HG02938 (cell line): ENCODE data around the gene CAPN11.
"Not testable (repeated sequence)": the region's sequence is repeated elsewhere in the genome, so short reads cannot be mapped to it uniquely, and the experiment has no call there.

Experiments
- ATAC-seq: cut with Tn5 transposase; IDR thresholded peaks from one replicate; pipeline ENCODE4 v1.9.1; 2021; ENCODE audit warnings: mild to moderate bottlenecking, moderate library complexity; ENCODE audit not compliant: unreplicated experiment

The CAPN11 gene

GRCh38 chr6:44225579-44226325 is 67.1 kb downstream of the CAPN11 start:
- ATAC-seq: no peak

GRCh38 chr6:44226368-44227147 is 67.9 kb downstream of the CAPN11 start:
- no peak for ATAC-seq

- no peak for ATAC-seq
Observed at GRCh38 chr6:44227148-44227793, 68.7 kb downstream of the CAPN11 start.

GRCh38 chr6:44228031-44228430 is 69.4 kb downstream of the CAPN11 start:
- no peak for ATAC-seq

- ATAC-seq: no peak
Observed at GRCh38 chr6:44228433-44228832, 69.8 kb downstream of the CAPN11 start.

GRCh38 chr6:44228836-44229235 is 70.2 kb downstream of the CAPN11 start:
- no peak for ATAC-seq

- no peak for ATAC-seq
Observed at GRCh38 chr6:44229376-44230033, 70.9 kb downstream of the CAPN11 start.

GRCh38 chr6:44230034-44230675 is 71.5 kb downstream of the CAPN11 start:
- no peak for ATAC-seq

GRCh38 chr6:44231426-44231825 is 72.8 kb downstream of the CAPN11 start:
- not testable (repeated sequence) for ATAC-seq

- ATAC-seq: no peak
Observed at GRCh38 chr6:44232676-44233566, 74.3 kb downstream of the CAPN11 start.

GRCh38 chr6:44233567-44234100 is 75.0 kb downstream of the CAPN11 start:
- ATAC-seq: no peak
